GM21367 (cell line): ENCODE measurements around the gene CDH23.

Experiments used
- ATAC-seq: cut with Tn5 transposase; IDR thresholded peaks from one replicate; pipeline ENCODE4 v1.9.1; 2021; ENCODE audit not compliant: unreplicated experiment

Gene CDH23

DNA sequence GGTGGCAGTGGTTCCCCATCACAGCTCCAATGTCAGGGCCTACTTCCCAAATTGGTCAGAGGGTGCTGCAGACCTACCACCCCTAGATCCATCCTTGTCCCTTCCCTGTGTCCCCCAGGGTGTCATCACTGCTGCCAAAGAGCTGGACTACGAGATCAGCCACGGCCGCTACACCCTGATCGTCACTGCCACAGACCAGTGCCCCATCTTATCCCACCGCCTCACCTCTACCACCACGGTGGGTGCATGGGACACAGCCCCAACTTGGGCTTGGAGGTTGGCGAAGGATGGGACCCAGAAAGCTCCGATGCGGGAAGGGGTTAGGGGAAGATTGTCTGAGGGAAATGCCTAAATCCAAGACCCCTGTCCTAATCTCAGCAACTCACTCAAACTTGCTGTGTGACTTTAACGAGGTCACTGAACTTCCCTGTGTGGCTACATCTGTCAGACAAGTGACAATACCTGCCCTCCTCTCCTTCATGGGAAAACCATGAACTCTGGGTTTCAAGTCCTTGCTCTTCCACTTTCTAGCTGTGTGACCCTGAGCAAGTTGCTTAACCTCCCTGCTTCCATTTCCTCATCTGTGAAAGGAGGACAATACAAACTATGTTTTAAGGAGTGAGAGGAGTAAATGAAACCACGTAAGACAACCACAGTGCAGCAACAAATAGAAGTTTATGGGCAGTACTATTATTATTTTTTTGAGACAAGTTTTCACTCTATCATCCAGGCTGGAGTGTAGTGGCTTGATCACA lies 381.5 kb downstream of the CDH23 start:
- no peak for ATAC-seq

DNA sequence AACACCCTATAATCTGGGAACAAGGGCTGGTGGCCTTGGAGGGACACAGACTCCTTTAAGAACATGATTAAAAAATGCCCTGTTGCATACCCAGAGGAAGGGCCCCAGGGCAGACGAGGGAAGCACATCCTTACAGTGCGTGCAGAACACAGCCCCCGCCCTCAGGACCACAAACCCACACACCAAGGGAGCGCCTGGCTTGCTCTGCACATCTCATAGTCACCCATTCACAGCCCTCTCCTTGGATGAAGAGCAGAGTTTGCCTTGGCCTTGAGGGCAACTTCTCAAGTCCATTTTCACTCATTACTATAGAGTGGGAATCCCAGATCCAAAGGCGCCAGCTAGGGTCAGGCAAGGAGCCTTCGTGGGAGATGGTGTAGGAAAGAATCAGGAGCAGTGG lies 382.9 kb downstream of the CDH23 start:
- no peak for ATAC-seq

DNA sequence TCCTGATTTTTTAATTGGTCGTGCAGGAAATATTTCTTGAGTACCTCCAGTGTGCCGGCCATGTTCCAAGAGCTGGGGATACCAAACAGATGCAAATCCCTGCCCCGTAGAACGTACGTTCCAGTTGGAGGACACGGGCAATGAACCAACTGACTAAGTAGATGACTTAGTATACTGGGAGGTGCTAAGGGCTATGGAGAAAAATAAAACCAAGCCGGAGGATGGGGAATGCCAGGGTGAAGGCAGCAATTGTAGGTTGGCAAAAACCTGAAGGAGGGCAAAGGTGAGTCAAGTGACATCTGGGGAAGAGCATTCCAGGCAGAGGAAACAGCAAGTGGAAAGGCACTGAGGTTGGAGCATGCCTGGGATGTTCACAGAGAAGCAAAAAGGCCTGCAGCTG lies 383.4 kb downstream of the CDH23 start:
- no peak for ATAC-seq

DNA sequence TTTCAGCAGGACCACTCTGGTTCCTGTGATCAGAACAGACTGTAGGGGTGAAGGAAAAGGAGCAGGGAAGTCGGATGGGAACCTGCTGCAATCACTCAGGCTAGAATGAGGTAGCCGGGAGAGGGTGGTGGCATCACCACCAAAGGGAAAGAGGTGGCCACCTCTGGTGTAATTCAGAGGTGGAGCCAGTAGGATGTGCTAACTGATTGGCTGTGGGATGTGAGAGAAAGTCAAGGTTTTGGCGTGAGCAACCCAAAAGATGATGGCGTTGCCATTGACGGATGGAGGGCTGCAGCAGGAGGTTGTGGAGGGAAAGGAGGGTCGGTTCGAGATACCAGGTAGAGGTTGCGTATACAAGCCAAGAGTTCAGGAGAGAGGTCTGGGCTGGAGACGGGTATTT lies 384.0 kb downstream of the CDH23 start:
- ATAC-seq, result no peak

DNA sequence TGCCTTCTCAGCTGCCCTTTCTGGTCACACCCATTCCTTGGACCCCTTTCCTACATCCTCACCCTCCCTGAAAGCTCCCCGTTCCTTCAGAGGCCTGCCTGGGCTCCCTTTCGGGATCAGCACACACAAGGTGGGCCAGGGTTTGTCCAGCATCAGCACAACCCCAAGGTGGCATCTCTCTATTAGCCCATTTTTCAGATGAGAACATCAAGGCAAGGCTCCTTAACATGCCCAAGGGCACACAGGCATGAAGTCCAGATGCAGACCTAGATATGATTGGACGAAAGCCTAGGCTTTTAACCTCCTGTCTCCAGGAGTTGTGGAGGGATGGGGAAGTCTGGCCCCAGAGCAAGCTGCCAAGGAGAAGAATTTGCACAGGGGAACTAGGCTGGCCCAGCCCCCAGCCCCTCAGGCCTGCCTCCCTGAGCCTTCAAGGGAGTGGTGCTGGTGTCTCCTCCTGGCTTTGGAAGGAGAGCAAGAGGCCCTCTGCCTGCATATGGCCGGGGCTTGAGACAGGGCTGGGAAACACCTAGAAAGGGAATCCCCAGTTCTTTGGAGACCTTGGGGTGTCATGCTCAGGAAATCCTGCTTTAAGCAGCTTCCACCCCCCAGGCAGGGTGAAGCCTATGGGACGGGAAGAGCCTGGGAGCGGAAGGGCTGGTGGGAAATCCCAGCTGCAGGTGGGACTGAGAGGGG lies 385.6 kb downstream of the CDH23 start:
- no peak for ATAC-seq

DNA sequence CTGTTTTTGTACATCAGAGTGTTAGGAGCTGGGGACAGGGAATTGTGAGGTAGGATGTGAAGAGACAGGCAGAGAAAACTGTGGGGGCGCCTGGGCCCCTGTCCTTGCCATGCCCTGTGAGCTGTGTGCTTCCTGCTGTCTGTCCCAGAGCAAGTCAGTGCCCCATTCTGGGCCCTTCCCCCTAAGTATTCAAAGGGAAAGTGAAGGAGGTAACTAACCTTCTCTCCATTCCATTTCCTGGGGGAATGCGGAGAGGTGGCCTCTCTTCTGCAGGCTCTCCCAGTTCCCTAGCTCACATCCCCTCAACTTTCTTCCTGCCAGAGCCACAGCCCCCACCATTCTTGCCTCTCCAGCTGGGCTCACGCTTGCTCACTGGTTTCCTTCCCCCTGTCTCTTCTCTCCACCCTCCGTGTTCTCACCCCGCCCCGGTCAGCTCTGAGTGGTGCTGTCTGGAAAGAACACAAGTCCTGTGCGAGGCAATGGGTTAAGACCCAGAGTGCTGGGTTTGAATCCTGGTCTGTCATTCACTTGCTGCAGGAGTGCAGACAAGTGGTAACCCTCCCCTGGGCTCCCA lies 386.3 kb downstream of the CDH23 start:
- no peak for ATAC-seq

DNA sequence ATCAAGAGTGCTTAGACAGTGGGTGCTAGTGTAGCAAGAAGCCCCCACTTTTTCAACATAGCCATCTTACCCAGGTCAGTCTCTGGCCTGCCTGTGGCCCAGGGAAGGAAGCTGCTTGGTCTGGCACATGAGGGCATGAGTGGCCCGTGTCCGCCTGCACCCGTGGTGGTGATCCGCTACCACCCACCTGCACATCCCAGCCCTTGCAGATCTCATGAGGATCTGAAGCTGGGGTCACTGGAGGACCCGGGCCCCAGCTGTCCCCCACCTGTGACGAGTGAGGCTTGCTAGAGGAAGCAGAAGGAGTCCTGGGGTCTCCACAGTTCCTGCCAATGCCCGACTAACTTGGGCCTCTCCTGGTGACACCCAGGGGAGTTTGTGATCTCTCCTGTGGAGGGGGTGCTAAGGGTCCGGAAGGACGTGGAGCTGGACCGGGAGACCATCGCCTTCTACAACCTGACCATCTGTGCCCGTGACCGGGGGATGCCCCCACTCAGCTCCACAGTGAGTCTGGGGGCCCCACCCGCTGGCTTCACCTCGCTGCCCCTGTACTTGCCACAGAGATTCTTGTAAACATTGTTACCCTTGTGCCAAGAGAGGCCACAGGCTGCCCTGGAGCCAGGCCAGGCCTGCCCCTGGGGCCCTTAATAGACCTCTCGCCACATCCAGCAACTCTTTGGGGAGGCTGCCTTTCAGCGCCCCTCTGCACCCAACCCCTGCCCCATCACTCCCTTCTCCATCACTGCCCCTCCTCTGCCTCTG lies 387.4 kb downstream of the CDH23 start:
- ATAC-seq, result no peak

DNA sequence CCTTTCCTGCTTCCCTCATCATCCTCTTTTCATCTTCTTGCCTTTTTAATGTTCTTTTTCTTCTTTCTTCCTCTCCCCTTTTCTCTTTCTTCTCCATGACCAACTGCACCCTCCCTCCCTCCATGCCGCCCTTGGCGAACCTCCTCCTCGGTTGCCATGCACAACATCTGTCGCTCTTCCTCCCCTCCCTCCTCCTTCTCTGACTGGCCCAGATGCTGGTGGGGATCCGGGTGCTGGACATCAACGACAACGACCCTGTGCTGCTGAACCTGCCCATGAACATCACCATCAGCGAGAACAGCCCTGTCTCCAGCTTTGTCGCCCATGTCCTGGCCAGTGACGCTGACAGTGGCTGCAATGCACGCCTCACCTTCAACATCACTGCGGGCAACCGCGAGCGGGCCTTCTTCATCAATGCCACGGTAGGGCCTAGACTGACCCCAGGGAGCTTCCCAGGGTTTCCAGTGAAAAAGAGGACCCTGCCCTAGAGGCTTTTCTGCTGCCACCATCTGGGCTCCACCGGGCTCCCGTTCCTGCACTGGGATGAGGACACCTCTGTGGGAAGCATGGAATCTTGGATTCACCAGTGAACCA lies 388.1 kb downstream of the CDH23 start:
- ATAC-seq, result no peak

DNA sequence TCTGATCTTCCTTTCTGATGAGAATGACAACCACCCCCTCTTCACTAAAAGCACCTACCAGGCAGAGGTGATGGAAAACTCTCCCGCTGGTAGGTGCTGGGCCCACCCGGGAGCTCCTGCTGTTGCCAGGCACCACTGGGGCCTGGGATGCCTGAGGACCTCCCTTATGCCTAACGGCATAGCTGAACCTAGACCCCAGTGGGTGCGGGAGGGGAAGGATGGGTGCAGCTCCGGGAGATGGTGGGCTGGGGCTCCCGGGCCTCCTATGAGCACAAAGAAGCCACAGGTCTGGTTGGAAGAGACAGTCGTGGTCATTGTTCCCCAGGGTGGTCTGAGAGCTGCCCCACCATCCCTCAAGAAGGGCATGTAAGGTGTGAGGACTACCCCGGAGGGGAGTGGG lies 392.2 kb downstream of the CDH23 start:
- ATAC-seq, result no peak

DNA sequence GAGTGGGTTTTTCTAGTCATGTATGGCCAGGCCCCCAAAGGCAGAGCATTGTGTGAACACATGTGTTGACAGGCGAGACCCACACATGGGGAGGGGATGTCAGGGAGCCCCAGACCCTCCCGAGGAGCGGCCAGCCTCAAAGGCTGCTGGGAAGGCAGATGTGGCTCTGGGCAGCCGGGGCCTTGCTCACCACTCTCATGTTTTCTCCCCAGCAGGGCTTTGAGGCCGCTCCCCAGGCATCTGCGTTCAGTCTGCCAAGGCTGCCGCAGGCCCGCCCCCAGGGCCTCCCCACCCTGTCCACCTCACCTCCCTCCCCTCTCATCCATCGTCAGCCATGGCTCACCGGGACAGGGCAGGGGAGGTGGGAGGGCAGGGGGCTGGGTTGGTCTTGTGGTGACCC lies 393.2 kb downstream of the CDH23 start:
- no peak for ATAC-seq

DNA sequence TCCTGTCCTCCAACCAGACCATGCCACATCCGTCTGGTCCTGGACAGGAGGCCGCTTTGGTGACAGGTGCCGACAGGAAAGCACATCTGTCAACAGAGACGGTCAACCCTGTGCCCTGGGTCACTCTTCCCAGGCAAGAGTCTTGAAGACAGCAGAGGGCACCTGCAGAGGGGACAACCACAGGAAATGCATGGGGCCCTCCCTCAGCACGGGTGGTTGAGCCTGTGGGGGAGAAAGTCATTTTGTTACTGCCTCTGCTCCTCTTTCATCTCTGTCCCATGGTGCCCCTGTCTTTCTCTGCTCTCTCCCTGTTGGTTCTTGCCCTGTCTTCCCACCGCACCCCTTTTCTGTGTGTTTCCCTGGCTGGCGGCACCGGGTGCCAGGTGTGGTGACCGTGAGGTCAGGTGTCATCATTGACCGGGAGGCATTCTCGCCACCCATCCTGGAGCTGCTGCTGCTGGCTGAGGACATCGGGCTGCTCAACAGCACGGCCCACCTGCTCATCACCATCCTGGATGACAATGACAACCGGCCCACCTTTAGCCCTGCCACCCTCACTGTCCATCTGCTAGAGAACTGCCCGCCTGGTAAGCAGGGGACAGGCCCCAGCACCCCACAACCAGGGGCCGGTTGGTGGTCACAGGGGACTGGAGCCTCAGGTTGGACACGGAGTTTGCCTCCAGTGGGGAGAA lies 394.2 kb downstream of the CDH23 start:
- ATAC-seq, result no peak

DNA sequence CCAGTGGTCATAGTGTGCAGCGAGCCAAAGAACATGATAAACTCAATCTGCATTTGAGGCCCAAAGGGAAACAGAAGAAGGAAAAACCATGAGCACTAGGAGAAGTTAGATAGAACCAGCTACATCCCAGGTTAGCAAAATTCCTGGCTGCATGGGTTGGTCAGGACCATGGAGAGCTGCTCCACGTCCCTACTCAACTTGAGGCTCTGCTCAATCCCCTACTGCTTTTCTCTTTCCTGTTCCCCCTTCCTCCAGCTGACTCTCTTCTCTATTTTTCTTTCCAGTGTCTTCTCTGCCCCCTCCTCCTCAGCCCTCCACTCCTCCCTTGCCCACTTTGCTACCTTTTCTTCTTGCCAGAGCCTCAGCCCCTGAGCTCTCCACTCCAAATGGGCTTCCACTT lies 398.5 kb downstream of the CDH23 start:
- no peak for ATAC-seq

DNA sequence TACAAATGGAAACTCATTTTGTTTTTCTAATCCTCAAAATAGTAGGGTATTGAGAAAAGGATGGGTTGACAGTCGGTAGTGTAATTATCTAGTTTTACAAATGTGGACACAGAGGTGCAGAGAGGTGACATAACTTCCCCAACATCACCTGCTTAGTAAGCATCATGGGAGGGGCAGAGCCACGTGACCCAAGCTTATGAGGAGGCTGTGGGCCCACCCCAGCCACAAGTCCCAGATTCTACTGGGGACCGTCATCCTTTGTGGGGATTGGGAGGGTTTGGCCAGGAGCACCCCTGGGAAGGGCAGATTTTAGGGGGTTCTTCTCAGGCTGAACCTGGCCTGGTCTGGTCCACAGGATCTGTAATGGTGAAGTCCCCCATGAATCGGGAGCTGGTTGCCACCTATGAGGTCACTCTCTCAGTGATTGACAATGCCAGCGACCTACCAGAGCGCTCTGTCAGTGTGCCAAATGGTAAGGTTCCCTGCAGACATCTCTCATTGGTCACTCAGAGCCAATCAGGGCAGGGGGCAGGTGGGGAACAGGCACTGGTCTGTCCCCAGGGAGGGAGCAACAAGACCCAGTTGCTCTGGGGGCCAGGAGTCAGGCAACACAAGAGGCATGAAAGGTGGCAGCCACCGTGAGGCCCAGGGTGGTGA lies 400.2 kb downstream of the CDH23 start:
- ATAC-seq, result no peak

DNA sequence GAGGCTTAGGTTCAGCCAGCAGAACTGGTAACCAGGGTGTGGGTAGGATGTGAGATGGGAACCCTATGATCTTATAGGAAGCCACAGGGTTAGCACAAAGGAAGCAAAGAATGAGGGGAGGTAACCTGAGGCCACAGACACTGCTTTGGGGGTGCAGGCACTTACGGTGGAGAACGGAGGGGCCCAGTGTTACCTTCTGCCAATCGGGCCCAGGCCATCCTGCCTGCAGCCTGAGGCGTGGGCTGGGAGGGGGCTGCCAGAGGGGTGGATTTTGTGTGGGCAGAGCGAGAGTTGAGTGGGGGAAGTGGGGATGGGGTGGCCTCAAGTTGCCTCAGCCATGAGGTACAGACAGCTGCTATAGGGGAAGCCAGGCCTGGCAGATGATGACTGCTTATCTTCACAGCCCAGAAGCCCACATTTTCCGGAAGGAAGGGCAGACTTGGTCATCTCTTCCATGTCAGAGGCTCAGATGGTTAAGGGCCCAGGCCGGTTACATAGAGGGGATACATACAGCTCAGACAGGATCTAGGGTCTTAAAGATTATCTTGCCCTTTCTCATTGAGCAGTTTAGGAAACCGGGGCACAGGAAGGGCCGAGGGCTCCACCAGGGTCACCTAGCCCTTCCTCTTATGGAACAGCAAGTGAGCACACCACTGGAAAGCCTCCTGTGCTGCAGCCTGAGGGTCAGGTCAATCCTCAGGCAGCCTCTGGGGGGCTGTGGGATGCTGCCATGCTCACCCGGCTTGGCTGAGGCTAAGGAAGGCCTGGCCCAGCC lies 401.0 kb downstream of the CDH23 start:
- no peak for ATAC-seq

DNA sequence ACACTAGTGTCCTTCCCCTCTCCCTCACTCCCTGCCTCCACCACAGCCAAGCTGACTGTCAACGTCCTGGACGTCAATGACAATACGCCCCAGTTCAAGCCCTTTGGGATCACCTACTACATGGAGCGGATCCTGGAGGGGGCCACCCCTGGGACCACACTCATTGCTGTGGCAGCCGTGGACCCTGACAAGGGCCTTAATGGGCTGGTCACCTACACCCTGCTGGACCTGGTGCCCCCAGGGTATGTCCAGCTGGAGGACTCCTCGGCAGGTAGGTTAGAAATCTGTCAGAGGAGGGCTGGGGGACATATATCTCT lies 401.5 kb downstream of the CDH23 start:
- ATAC-seq, result no peak

DNA sequence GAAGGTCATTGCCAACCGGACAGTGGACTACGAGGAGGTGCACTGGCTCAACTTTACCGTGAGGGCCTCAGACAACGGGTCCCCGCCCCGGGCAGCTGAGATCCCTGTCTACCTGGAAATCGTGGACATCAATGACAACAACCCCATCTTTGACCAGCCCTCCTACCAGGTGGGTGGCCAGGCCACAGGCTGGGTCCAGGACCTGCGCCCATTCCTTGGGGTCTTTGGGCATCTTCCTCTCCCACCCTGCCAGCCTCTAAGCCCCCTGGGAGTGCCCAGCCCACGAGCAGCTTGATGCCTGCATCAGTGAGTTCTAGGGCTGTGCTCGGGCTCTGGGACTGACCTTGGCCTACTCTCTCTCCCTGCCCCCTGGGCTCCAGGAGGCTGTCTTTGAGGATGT lies 402.4 kb downstream of the CDH23 start:
- no peak for ATAC-seq

DNA sequence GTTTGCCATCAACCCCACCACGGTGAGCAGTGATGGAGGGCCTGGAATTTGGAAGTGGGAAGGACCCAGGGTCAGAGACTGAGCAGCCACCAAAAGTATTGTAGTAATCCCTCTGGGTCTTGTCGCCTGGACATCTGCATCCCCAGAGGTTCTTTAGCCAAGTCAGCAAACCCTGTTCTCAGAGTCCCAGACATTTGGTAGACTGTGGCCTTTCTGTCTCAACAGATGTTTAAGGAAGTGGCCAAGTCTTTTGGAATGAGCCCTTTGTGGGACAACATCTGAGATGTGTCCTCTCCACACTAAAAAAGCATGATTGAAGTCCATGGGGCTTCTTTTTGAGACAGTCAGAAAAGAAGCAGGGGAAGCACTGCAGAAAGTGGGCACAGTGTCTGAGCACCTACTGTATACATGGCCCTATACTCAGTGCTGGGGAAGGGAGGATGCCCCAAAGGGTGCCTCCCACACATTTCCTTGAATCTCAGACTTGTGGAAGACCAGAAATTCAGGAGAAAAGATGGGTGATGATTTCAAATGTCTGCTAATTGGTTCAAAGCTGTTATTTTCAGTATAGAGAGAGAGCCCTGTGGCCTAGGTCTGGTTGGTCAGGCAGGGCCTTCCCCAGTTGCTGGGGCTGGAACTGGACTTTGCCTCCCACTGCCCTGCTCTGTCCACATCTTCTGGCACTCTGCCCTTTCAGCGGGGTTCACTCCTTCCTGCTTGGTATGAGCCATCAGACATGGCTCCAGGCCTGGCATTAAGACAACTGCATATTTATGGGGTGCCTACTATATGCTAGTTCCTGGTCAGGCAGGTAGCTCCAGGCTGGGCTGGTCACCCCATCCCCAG lies 403.1 kb downstream of the CDH23 start:
- ATAC-seq, result no peak

DNA sequence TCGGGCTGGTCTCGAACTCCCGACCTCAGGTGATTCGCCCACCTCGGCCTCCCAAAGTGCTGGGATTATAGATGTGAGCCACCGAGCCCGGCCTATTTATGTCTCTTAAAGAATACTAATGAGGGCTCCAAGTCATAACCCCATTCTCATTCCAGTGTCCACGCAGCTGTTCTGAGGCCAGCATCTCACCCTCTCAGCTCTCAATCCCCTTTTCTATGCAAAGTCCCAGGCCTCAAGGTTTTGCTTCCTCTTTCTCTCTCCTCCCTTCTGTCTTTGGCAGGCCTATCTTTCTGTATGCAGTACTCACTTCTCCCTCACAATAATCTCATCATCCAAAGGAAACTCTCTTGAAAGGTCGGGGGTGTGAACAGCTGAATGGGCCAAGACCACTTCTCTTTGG lies 404.6 kb downstream of the CDH23 start:
- peak; percentile 72 for ATAC-seq

DNA sequence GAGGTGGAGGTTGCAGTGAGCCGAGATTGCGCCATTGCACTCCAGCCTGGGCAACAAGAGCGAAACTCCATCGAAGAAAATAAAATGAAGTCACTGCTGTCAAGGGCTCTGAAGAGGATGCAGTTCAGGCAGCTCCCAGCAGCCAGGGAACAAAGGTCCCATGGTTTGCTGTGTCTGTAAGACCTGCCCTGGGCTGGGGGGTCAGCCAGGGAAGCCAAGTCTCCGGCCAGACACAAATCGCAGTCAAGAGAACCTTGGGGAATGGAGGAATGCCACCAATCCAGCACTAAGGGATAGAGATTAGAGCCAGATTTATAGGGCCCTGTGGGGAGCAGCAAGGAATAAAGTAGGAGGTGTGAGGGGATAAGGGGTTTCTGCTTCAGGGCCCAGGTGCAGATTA lies 405.5 kb downstream of the CDH23 start:
- ATAC-seq, result no peak
